ENCODE data around the gene HEYL. TPM values are rescaled to one million over a fixed set of nuclear protein-coding genes. Genes with fewer than 3 reads are reported as not detected.
A peak's percentile ranks its signal among the peaks of the same experiment; 100 is the strongest.

The HEYL gene
- total and polyA plus RNA-seq, 9 donors = 1.8 to 27.2 (median 11.3) TPM

GRCh38 chr1:39662861-39663260 lies 23.4 kb upstream of the HEYL start:
- Histone ChIP-seq H3K4me3 (no peak overlapping the region), H3K4me1 (ENCODE audit: insufficient read depth) (peaks cover under 1% of the 10 kb centered on the region), H3K27me3 (no peaks in the 10 kb centered on the region), H3K36me3 (no peaks in the 10 kb centered on the region), H3K9me3 (no peaks in the 10 kb centered on the region), H3K27ac (no peak overlapping the region)
- WGBS, 3 donors = 89 to 96% (median 96%) methylated on average over 1 of the region's 1 CpG
- intact Hi-C loops (cut with DNase I) = loop anchor here in 1 of 4 donors (10.0 kb wide), 1 partner anchor 52 kb away; no protein-coding TSS in a partner anchor
- no peak for DNase-seq
- no peak for TF ChIP-seq EP300 (IDR thresholded peaks at IDR 0.05)
- no peak for TF ChIP-seq CTCF (IDR thresholded peaks at IDR 0.05)
- no peak for TF ChIP-seq POLR2A (IDR thresholded peaks at IDR 0.05)

GRCh38 chr1:39659538-39659937 lies 20.1 kb upstream of the HEYL start:
- H3K4me3 ChIP-seq = no peak overlapping the region
- no peak for TF ChIP-seq EP300 (IDR thresholded peaks at IDR 0.05)
- no peak for TF ChIP-seq CTCF (IDR thresholded peaks at IDR 0.05)
- TF ChIP-seq POLR2A (IDR thresholded peaks at IDR 0.05) = no peak
- intact Hi-C loops (cut with DNase I) = no loop called here
- no peak for DNase-seq
- H3K4me1 ChIP-seq (ENCODE audit: insufficient read depth) = peaks cover 2% of the 10 kb centered on the region
- no peaks in the 10 kb centered on the region for H3K9me3 ChIP-seq
- H3K27ac ChIP-seq = no peak overlapping the region
- no peaks in the 10 kb centered on the region for H3K27me3 ChIP-seq
- WGBS, 3 donors = 84 to 90% (median 85%) methylated on average over 5 of the region's 5 CpGs
- H3K36me3 ChIP-seq = no peaks in the 10 kb centered on the region

- 94 to 95% (median 94%) methylated on average over 8 to 12 of the region's 12 CpGs for WGBS, 3 donors
These were observed 19.7 kb upstream of the HEYL start for GRCh38 chr1:39659110-39659509.

GRCh38 chr1:39657923-39658485 lies 18.6 kb upstream of the HEYL start:
- DNase-seq = peak; percentile 42 to 81 (median 65)
- Histone ChIP-seq H3K4me1 (ENCODE audit: insufficient read depth) (peaks cover 2% of the 10 kb centered on the region), H3K9me3 (no peaks in the 10 kb centered on the region), H3K36me3 (no peaks in the 10 kb centered on the region), H3K27ac (no peak overlapping the region), H3K4me3 (no peak overlapping the region), H3K27me3 (no peaks in the 10 kb centered on the region)
- TF ChIP-seq CTCF (IDR thresholded peaks at IDR 0.05) (peak; percentile 29 to 55 (median 39)), POLR2A (IDR thresholded peaks at IDR 0.05) (no peak), EP300 (IDR thresholded peaks at IDR 0.05) (no peak)
- 21 to 31% (median 26%) methylated on average over 6 of the region's 6 CpGs for WGBS, 3 donors
- intact Hi-C loops (cut with DNase I) = loop anchor here in 1 of 4 donors (2.0 kb wide), 1 partner anchor 51 kb away; no protein-coding TSS in a partner anchor

More at GRCh38 chr1:39659110-39659509, 19.7 kb upstream of the HEYL start:
- intact Hi-C loops (cut with DNase I) = no loop called here
- H3K4me3 ChIP-seq = no peak overlapping the region
- no peak overlapping the region for H3K27ac ChIP-seq
- TF ChIP-seq CTCF (IDR thresholded peaks at IDR 0.05) (no peak), POLR2A (IDR thresholded peaks at IDR 0.05) (no peak), EP300 (IDR thresholded peaks at IDR 0.05) (no peak)
- DNase-seq = no peak
- no peaks in the 10 kb centered on the region for H3K9me3 ChIP-seq
- no peaks in the 10 kb centered on the region for H3K36me3 ChIP-seq
- no peaks in the 10 kb centered on the region for H3K27me3 ChIP-seq
- H3K4me1 ChIP-seq (ENCODE audit: insufficient read depth) = peaks cover 2% of the 10 kb centered on the region
